ENCODE data around the gene HERC3.

The HERC3 gene

GRCh38 chr4:88750369-88750768 lies 158.1 kb downstream of the HERC3 start:
- DNase-seq: no peak

DNA sequence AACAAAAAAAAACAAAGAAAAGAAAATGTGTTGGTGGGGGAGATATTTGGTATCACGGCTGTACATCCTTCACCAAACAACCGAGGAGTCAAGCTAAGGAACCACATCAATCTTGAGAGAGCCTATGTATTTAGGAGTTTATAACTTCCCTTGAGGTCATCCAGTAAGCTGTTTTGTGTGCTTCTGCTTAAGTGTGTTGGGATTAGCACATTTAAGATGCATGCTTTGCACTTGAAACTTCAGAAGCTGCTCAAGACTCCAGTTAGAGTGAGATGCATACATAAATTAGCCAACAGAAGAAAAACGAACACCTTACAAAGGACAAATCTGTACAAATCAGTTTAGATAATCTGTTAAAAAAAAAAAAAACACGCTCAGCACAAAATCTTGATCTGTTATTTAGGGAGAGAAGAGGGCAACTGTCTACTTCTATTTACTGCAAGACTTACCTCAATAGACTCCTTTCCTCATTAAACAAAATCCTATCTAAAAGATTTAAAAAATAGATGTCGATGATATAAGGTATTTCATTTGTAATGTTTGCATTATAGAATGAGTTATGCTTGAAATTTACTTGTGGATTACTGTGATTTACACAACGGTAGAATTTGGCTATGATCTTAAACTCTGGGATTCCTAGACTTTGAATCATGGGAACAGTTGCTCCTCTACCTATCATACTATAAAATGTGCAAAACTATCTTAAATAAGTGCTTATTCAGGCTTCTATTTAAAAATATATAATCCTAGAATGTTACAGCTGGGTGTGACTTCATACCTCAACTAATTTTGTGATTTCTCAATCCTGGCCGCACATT lies 159.2 kb downstream of the HERC3 start:
- no peak for DNase-seq

DNA sequence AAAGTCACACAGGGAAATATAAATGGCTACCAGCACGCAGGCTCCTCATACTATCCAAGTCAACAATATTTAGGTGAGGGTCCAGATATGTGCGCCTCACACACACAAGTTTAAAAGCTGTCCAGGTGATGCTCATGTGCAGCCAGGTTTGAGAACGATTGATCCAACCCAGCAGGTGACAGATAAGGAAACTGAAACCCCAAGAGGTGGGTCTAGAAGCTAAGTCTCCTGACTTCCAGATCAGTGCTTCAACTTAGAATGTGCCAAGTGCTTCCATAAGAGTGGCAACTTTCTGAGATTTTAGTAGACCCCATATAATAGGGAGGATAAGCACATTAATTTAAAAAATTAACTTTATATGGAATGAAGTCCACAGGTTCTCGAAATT lies 159.8 kb downstream of the HERC3 start:
- DNase-seq: peak; percentile 13

GRCh38 chr4:88752754-88753153 lies 160.5 kb downstream of the HERC3 start:
- no peak for DNase-seq

GRCh38 chr4:88753658-88754571 lies 161.6 kb downstream of the HERC3 start:
- no peak for DNase-seq

DNA sequence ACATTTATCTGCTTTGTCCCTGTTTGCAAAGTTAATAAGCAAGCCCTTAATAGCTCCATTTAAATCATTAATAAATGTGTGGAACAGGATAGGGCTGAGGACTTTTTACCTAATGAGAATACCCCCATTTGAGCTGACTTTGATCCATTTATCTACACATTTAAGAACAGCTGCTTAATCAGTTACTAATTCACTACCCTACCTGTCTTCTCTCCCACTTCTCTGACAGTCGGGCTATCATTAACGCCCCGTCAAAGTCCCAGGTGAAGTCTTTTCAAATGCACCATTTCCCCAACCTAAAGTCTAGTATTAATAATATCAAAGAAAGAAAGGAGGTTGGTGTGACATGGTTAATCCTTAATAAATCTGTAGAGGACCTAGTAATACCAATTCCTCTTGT lies 162.5 kb downstream of the HERC3 start:
- no peak for DNase-seq

- DNase-seq: no peak
Measured at GRCh38 chr4:88755454-88755853, 163.2 kb downstream of the HERC3 start.

- no peak for DNase-seq
Measured at GRCh38 chr4:88756149-88756548, 163.9 kb downstream of the HERC3 start.

DNA sequence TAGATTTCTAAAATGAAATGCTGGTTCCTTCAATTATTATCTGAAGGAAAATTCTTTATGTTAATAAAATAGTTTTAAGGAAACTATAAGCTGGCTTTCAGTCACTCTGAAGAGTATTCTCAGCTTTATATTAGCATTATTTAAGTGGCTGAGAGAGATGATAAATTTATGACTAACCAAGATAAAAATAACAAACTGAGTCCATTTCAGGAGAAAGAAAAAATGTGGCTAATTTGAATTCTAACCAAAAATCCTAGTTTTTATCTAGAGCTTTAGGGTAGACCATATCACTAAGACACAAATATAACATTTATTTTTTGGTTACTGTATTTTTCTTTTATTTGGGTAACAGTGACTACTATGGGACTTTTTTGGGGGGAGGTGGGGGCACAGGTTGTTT lies 164.8 kb downstream of the HERC3 start:
- no peak for DNase-seq

GRCh38 chr4:88757776-88758175 lies 165.5 kb downstream of the HERC3 start:
- no peak for DNase-seq

All from activated CD4-positive, alpha-beta T cell treated with anti-CD3 and anti-CD28 coated beads, Interleukin-2, Interleukin-6, amounts not matched to agents 100 ng/mL and 50 ng/mL, durations not matched to agents 16 hours and 8 hours (primary cell).